SK-N-SH (cell line): ENCODE data around the gene SIT1.

Experiments used
- CTCF ChIP-seq: fragments of 200-600 bp; sonication (generic); IDR thresholded peaks from 2 replicates; pipeline ENCODE4 v1.6.1; 2017; ENCODE audit warnings: antibody characterized with exemption, mild to moderate bottlenecking, moderate library complexity
- EP300 ChIP-seq, 2 experiments: IDR thresholded peaks; 2 replicates each; pipeline versions ENCODE4 v1.4.0 to v1.6.1; 2012; ENCODE audit warnings: borderline replicate concordance in 1 of 2, low read depth in 1 of 2, low read length in 1 of 2
- EZH2phosphoT487 ChIP-seq: fragments of 200-600 bp; sonication (generic); IDR thresholded peaks from 2 replicates; pipeline ENCODE4 v1.6.1; 2017; ENCODE audit warnings: low read depth, mixed run types, mild to moderate bottlenecking, antibody characterized with exemption, moderate library complexity, borderline replicate concordance
- JUND ChIP-seq: IDR thresholded peaks from 2 replicates; pipeline ENCODE4 v1.4.0; 2012
- MEF2A ChIP-seq: IDR thresholded peaks from 2 replicates; pipeline ENCODE4 v1.4.0; 2012; ENCODE audit warnings: low read depth, borderline replicate concordance
- POLR2AphosphoS5 ChIP-seq: IDR thresholded peaks from 2 replicates; pipeline ENCODE4 v1.6.1; 2012; ENCODE audit warnings: low read depth, low read length
- RXRA ChIP-seq: IDR thresholded peaks from 2 replicates; pipeline ENCODE4 v1.4.0; 2012; ENCODE audit warnings: low read depth, mild to moderate bottlenecking, borderline replicate concordance
- SMC3 ChIP-seq: IDR thresholded peaks from 2 replicates; pipeline ENCODE4 v1.6.1; 2012; ENCODE audit warnings: low read depth, low read length, improper control_type of control experiment
- TAF1 ChIP-seq: IDR thresholded peaks from 2 replicates; pipeline ENCODE4 v1.6.1; 2012; ENCODE audit warnings: low read depth, mild to moderate bottlenecking, low read length, moderate library complexity, borderline replicate concordance
- ZBTB33 ChIP-seq: IDR thresholded peaks from 2 replicates; pipeline ENCODE4 v1.4.0; 2012; ENCODE audit warnings: low read depth, borderline replicate concordance

GRCh38 chr9:35651956-35652828, 1.5 kb upstream of the SIT1 start:
- TF ChIP-seq CTCF (no peak), ZBTB33 (no peak), EP300 (IDR thresholded peaks at IDR 0.05; ENCODE audit: borderline replicate concordance in 1 of 2, low read depth in 1 of 2, low read length in 1 of 2) (no peak), POLR2AphosphoS5 (no peak), TAF1 (no peak), MEF2A (no peak), JUND (no peak), SMC3 (no peak), RXRA (no peak), EZH2phosphoT487 (no peak)
